Tibial artery (tissue), 4 donors: ENCODE data around the gene SLC2A14.
"Not testable (repeated sequence)": the region's sequence is repeated elsewhere in the genome, so short reads cannot be mapped to it uniquely, and the experiment has no call there.

Source experiments
- DNase-seq, 2 donors: peaks; one replicate each; pipeline ENCODE4 v3.0.0-alpha.2; 2019
- H3K27ac ChIP-seq, 2 donors: fragments of 200-600 bp; sonication (generic) in 1 of 2; 1 replicate in 1 of 2; 2 replicates in 1 of 2; pipeline ENCODE4 v1.5.1; 2018 to 2019; ENCODE audit warnings: mild to moderate bottlenecking in 1 of 2
- H3K27me3 ChIP-seq, 2 donors: fragments of 200-600 bp; sonication (generic) in 1 of 2; one replicate each; pipeline versions ENCODE4 v1.5.1 to v1.6.0; 2016 to 2019
- H3K36me3 ChIP-seq, 3 donors: fragments of 200-600 bp; sonication (generic) in 2 of 3; one replicate each; pipeline ENCODE4 v1.5.1; 2016 to 2019; ENCODE audit warnings: mild to moderate bottlenecking in 2 of 3
- H3K4me1 ChIP-seq, 4 donors: fragments of 200-600 bp; sonication (generic) in 2 of 4; 1 replicate in 3 of 4; 2 replicates in 1 of 4; pipeline ENCODE4 v1.5.1; 2016 to 2019
- H3K4me3 ChIP-seq, 2 donors: fragments of 200-600 bp; sonication (generic) in 1 of 2; 1 replicate in 1 of 2; 2 replicates in 1 of 2; pipeline ENCODE4 v1.5.1; 2018 to 2019; ENCODE audit warnings: mild to moderate bottlenecking in 2 of 2
- H3K9me3 ChIP-seq, 3 donors: fragments of 200-600 bp; sonication (generic) in 1 of 3; one replicate each; pipeline ENCODE4 v1.5.1; 2016 to 2019
- intact Hi-C: fragments of 100-400 bp; cut with DNase I; formaldehyde crosslinking; loops from one replicate; pipeline ENCODE4 v1.15.0; 2023; ENCODE audit warnings: low total_unique reads
- TF ChIP-seq, protein P1 (sequence below), 2 experiments: fragments of 200-600 bp in 1 of 2; fragments of 450-650 bp in 1 of 2; IDR thresholded peaks; one replicate each; pipeline ENCODE4 v1.5.1; 2017 to 2019; ENCODE audit warnings: antibody characterized with exemption in 2 of 2, mild to moderate bottlenecking in 1 of 2, moderate library complexity in 1 of 2

Gene SLC2A14

DNA sequence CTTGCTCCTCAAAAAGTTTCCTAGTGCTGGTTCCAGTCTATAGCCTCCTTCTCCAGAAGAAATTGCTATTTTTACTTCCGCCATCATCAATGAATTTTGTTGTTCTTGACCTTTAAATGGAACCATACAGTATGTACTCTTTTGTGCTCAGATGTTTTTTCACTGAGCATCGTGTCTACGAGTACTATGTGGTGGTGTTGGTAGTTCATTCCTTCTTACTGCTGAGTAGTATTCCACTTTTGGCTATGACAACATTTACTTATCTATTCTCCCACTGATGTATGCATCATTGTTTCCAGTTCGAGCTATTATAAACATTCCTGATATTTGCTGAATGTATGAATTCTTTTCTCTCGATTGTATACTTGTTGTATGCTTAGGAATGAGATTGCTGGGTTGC, 28.6 kb downstream of the SLC2A14 start:
- DNase-seq, result no peak
- TF ChIP-seq, protein P1, sequence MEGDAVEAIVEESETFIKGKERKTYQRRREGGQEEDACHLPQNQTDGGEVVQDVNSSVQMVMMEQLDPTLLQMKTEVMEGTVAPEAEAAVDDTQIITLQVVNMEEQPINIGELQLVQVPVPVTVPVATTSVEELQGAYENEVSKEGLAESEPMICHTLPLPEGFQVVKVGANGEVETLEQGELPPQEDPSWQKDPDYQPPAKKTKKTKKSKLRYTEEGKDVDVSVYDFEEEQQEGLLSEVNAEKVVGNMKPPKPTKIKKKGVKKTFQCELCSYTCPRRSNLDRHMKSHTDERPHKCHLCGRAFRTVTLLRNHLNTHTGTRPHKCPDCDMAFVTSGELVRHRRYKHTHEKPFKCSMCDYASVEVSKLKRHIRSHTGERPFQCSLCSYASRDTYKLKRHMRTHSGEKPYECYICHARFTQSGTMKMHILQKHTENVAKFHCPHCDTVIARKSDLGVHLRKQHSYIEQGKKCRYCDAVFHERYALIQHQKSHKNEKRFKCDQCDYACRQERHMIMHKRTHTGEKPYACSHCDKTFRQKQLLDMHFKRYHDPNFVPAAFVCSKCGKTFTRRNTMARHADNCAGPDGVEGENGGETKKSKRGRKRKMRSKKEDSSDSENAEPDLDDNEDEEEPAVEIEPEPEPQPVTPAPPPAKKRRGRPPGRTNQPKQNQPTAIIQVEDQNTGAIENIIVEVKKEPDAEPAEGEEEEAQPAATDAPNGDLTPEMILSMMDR (IDR thresholded peaks at IDR 0.05), result no peak
- H3K27ac ChIP-seq, result no peak overlapping the region
- H3K36me3 ChIP-seq, result no peaks in the 10 kb centered on the region
- no peak overlapping the region for H3K4me3 ChIP-seq
- no peaks in the 10 kb centered on the region for H3K9me3 ChIP-seq
- intact Hi-C loops, result no loop called here
- H3K27me3 ChIP-seq, result peaks cover 0 to 25% of the 10 kb centered on the region in 2 donors
- peaks cover 0 to 9% (median 0%) of the 10 kb centered on the region in 4 donors for H3K4me1 ChIP-seq

DNA sequence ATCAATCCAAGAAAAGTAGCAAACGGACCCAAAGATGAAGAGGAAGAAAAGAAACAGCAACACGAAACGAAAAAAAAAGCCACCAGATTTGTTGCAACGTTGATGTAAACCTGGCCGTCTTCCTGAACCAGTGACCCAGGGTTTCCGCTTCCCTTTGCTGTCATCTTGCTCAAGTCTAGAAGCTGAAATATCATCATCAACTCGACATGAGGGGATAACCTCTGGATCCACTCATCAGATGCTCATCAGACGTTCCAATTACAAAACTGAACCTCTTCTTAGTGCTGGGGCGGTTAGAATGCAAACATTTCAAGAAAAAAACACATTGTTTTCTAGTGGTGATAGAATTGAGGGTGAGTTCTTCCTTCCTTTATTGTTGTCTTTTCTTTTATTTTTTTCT, 29.1 kb downstream of the SLC2A14 start:
- peaks cover 0 to 25% of the 10 kb centered on the region in 2 donors for H3K27me3 ChIP-seq
- H3K4me3 ChIP-seq, H3K36me3 ChIP-seq, intact Hi-C loops, H3K9me3 ChIP-seq, H3K4me1 ChIP-seq, DNase-seq, H3K27ac ChIP-seq: not testable (repeated sequence)

DNA sequence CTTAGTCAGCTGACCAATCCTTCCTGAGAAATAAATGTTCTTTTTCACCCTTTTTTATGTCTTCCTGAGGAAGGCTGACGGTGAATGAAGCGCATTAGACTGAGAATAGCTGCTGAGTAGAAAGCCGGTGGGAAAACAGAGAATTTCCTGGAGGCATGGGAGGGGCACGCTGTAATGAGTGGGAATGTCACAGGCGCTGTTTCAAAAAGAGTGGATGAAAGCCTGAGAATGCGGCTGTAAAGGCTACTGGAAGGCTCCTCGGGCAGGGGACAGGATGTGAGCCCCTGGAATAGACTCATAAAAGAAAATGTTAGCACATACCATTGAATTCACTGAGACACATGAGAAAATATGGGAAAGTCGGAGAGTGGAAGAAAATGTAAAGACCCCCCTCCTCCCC, 29.6 kb downstream of the SLC2A14 start:
- H3K9me3 ChIP-seq, H3K36me3 ChIP-seq, H3K4me3 ChIP-seq, DNase-seq, H3K4me1 ChIP-seq, intact Hi-C loops, H3K27ac ChIP-seq: not testable (repeated sequence)
- H3K27me3 ChIP-seq, result peaks cover 0 to 25% of the 10 kb centered on the region in 2 donors

DNA sequence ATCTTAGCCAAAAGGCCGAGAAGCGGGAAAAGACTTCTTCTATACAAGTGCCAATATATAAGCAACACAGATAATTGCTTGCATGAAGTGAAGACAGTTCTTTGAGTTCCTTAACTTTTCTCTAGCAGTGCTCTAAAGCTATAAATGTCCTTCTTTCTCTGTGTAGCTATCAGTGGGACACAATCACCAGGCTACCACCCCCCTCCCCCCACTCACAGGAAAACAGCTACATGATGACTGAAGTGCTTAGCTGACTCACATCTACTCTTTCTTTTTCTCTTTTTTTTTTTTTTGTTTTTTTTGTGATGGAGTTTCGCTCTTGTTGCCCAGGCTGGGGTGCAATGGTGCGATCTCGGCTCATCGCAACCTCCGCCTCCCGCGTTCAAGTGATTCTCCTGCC, 30.3 kb downstream of the SLC2A14 start:
- H3K27ac ChIP-seq, DNase-seq, H3K4me1 ChIP-seq, H3K9me3 ChIP-seq, H3K36me3 ChIP-seq, H3K4me3 ChIP-seq, intact Hi-C loops: not testable (repeated sequence)
- peaks cover 0 to 25% of the 10 kb centered on the region in 2 donors for H3K27me3 ChIP-seq

DNA sequence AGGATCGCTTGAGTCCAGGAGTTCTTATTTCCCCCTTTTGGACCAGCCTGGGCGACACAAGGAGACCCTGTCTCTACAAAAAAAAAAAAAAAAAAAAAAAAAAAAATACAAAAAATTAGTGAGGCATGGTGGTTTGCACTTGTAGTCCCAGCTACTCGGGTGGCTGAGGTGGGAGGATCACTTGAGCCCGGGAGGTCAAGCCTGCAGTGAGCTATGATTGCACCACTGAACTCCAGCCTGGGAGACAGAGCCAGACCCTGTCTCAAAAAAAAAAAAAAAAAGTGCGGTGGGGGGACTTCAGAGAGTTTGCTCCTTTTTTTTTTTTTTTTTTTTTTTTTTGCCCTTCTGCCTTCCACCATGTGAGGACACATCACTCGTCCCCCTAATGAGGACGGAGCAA, 32.9 kb downstream of the SLC2A14 start:
- H3K9me3 ChIP-seq, H3K4me1 ChIP-seq, H3K4me3 ChIP-seq, H3K27ac ChIP-seq, H3K36me3 ChIP-seq, DNase-seq, intact Hi-C loops: not testable (repeated sequence)
- peaks cover 0 to 25% of the 10 kb centered on the region in 2 donors for H3K27me3 ChIP-seq

DNA sequence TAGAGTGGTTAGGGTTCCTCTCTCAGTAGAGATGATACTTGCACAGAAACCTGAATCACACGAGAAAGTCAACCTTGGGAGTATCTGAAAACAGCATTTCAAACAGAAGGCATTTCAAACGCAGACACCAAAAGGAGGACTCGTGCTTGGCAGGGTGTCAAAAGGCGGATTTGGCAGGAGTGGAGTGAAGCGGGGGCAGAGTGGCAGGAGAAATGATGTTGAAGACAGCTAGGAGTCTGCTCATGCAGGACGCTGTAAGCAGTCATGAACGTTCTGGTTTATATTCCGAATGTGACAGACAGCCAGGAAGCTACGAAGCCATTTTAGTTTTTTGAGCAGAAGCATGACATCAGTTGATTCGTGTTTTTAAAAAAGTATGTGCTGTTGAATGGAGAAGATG, 33.5 kb downstream of the SLC2A14 start:
- intact Hi-C loops, H3K36me3 ChIP-seq, H3K4me1 ChIP-seq, H3K27ac ChIP-seq, H3K9me3 ChIP-seq, DNase-seq, H3K4me3 ChIP-seq: not testable (repeated sequence)
- peaks cover 0 to 25% of the 10 kb centered on the region in 2 donors for H3K27me3 ChIP-seq

DNA sequence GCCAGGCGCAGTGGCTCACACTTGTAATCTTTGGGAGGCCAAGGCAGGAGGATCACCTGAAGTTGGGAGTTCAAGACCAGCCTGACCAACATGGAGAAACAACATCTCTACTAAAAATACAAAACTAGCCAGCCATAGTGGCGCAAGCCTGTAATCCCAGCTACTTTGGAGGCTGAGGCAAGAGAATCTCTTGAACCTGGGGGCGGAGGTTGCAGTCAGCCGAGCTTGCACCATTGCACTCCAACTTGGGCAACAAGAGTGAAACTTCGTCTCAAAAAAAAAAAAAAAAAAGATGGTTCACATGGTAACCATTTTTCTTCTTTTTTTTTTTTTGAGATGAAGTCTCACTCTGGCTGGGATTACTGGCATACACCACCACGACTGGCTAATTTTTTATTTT, 35.3 kb downstream of the SLC2A14 start:
- no peaks in the 10 kb centered on the region for H3K36me3 ChIP-seq
- no peaks in the 10 kb centered on the region for H3K4me1 ChIP-seq
- no peak overlapping the region for H3K27ac ChIP-seq
- no peak overlapping the region for H3K4me3 ChIP-seq
- TF ChIP-seq, protein P1 (IDR thresholded peaks at IDR 0.05), result no peak
- H3K27me3 ChIP-seq, result peaks cover 0 to 20% of the 10 kb centered on the region in 2 donors
- no peak for DNase-seq
- intact Hi-C loops, result no loop called here
- H3K9me3 ChIP-seq, result no peaks in the 10 kb centered on the region

DNA sequence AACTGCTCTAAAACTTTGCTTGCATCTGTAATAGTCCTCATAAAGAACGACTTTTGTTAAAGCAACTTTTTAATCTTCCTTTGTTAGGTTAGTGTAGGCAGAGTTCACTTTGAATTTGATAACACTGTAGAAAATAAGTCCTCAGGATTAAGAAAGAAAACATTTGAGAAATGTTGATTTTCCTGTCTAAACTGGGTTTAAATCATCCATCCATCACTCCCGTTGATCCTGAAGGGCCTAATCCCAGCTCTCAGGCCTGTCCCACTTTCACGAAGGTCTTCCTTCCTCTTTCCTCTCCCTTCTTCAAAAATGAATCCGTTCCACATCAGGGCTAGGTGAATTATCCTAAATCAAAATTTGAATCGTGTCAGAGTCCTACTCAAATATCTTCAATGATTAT, 36.9 kb downstream of the SLC2A14 start:
- Histone ChIP-seq H3K27me3 (peaks cover 0 to 6% of the 10 kb centered on the region in 2 donors), H3K4me1 (no peaks in the 10 kb centered on the region), H3K36me3 (no peaks in the 10 kb centered on the region), H3K4me3 (no peak overlapping the region), H3K27ac (no peak overlapping the region), H3K9me3 (no peaks in the 10 kb centered on the region)
- TF ChIP-seq, protein P1 (IDR thresholded peaks at IDR 0.05), result no peak
- no peak for DNase-seq
- intact Hi-C loops, result no loop called here
